Measurements from ENCODE around the gene NUDT22.
A peak's percentile ranks its signal among the peaks of the same experiment; 100 is the strongest.

The NUDT22 gene

DNA sequence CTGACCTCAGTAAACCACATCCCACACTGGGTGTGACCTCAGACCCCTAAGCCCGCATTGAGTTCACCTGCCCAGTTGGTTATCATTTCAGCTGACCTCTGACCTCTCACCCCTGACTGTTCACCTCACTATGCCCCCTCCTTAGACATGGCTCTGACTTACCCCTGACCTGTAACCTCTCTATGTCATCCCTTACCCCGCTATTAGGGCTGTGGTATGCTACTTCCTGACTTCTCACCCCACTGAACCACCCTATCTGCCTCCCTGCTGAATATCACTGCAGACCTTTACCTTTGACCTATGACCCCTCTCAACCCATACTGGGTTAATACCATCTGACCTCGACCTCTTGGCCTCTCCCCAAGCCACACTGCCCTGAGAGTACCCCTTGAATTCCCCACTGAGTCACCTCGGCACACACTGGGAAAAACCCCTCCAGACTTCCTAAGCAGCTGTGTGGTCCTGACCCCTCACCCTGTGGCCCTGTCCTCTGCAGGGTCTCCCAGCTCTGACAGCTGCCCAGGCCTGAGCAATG lies 33.5 kb downstream of the NUDT22 start:
- ATAC-seq = peak; percentile 61 to 69

GRCh38 chr11:64260147-64260708 lies 34.2 kb downstream of the NUDT22 start:
- no peak for ATAC-seq

DNA sequence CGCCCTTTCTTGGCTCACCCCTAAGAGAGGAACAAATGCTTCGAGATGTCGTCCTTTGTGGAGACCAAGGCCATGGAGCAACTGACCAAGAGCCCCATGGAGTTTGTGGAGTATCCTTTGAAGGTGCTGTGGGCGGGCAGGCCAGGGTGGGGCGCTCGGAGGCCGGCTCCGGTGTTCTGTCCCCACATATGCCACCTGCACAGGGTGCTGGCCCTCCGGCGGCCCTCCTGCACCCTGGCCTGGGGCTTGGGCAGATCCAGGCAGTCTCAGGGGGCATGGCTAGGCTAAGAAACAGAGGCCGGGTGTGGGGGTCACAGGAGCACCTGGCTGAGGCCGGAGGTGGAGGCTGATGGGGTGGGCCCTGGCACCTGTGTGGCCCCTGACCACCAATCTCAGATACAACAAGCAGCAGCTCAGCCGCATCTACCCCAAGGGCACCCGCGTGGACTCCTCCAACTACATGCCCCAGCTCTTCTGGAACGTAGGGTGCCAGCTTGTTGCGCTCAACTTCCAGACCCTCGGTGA lies 35.5 kb downstream of the NUDT22 start:
- ATAC-seq = no peak

DNA sequence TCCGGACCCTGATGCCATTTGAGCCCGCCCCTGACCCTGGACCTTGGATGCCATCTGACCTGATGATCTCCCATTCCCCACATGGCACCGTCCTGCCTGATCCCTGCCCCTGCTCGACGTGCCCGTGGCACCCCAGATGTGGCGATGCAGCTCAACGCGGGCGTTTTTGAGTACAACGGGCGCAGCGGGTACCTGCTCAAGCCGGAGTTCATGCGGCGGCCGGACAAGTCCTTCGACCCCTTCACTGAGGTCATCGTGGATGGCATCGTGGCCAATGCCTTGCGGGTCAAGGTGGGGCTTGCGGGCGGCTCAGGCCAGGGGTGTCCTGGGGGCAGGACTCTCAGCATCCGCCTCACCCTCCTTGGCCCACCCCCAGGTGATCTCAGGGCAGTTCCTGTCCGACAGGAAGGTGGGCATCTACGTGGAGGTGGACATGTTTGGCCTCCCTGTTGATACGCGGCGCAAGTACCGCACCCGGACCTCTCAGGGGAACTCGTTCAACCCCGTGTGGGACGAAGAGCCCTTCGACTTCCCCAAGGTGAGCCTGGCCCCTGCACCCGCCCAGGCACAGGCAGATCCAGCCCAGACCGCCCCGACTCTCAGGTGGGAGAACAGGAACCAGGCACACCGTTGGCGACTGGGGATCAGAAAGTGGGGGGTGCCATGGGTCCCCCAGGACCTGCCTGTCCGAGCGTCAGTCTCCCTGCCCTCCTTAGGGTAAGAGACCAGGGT lies 36.4 kb downstream of the NUDT22 start:
- no peak for ATAC-seq

GRCh38 chr11:64263021-64263946 lies 37.2 kb downstream of the NUDT22 start:
- ATAC-seq = no peak

DNA sequence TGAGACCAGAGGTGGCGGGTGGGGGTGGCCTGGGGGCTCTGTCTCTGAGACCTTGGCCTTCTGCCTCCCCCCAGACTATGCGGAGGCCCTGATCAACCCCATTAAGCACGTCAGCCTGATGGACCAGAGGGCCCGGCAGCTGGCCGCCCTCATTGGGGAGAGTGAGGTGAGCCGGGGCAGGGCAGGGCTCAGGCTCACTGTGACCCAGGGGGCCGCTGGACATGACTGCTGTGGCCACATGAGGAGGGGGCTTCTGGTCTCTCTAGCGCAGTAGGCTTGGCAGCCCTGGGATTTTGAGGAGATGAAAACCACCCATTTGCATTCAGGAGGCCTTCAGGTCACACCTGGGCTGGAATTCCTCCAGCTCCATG lies 37.9 kb downstream of the NUDT22 start:
- no peak for ATAC-seq

DNA sequence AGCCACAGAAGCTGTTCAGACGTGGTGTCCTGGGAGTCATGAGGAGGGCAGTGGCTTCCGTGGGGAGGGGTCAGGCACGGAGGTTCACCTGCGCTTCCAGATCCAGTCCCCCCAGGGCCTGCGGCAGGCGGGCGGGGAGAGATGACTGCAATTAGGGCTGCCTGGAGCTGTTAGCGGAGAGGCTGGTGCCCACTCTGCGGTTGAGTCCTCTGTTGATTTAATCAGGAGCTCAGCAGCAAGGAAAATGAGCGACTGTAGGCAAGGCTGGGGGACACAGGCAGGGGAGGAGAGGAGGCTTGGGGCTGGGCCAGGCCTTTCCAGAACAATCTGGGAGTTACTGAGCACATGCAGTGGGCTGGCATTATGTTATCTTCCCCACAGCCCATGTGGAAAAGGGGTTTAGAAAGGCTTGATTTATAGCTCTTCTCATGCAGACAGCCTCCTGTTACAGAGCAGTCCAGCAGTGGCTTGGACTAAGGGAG lies 38.3 kb downstream of the NUDT22 start:
- ATAC-seq = no peak

- ATAC-seq = no peak
These were observed 39.4 kb downstream of the NUDT22 start for GRCh38 chr11:64265176-64266160.

DNA sequence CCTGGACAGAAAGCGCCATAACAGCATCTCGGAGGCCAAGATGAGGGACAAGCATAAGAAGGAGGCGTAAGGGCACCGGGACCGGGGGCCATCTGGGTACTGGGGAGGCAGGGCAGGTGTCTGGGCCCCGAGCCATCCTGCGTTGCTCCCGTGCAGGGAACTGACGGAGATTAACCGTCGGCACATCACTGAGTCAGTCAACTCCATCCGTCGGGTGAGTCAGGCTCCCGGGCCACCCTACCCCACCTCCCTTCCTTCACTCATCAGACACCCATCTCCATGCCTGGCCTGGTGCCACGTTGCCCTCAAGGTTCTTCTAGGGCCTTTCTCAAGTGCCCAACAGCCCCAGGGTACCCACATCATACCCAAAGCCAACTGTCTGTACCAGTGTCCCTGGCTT lies 40.3 kb downstream of the NUDT22 start:
- ATAC-seq = no peak

DNA sequence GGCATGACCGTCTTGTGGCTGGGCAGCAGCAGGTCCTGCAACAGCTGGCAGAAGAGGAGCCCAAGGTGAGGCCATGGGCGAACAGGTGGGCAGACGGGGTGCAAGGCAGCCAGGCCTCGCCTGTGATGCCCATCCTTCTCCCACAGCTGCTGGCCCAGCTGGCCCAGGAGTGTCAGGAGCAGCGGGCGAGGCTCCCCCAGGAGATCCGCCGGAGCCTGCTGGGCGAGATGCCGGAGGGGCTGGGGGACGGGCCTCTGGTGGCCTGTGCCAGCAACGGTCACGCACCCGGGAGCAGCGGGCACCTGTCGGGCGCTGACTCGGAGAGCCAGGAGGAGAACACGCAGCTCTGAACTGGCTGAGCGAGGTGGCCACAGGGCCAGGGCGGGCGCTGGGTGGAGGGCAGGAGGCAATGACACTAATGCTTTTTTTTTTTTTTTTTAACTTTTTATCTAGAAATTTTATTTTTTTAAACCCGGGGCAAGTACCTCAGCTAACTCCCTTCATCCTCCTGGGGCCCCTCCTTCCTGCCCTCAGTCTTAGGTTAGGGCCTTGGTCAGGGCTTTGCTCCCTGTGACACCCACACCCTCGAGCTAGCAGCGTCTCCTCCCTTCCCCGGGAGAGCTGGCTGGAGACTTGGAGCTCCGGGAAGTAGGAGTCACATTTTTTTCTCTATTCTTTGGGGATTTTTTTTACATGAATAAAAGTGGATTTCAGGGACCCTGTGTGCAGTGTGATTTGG lies 41.3 kb downstream of the NUDT22 start:
- no peak for ATAC-seq

- ATAC-seq = no peak
These were observed 42.2 kb downstream of the NUDT22 start for GRCh38 chr11:64268025-64268892.

- ATAC-seq = peak; percentile 1 to 13
These were observed 42.9 kb downstream of the NUDT22 start for GRCh38 chr11:64268893-64269539.

- ATAC-seq = peak; percentile 81 to 83
These were observed 43.6 kb downstream of the NUDT22 start for GRCh38 chr11:64269540-64270220.

- no peak for ATAC-seq
These were observed 49.1 kb downstream of the NUDT22 start for GRCh38 chr11:64275031-64275800.

DNA sequence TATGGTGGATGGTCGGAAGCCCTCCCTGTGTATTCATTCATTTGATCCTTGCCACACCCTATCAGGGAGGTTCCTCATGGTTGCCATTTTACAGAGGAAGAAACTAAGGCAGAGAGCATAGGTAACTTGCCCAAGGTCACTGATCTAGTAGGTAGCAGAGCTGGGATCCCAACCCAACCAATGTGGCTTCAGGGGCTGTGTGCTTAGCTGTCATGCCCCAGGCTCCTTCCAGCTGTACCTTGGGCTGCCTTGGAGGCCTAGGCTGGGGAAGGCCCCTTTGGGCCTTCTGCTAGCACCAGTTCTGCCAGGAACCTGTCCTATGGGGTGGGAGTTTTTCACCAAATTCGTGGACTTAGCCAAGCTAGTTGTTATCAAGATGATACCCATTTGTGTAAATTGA lies 49.8 kb downstream of the NUDT22 start:
- no peak for ATAC-seq

- ATAC-seq = no peak
These were observed 50.8 kb downstream of the NUDT22 start for GRCh38 chr11:64276653-64277431.

DNA sequence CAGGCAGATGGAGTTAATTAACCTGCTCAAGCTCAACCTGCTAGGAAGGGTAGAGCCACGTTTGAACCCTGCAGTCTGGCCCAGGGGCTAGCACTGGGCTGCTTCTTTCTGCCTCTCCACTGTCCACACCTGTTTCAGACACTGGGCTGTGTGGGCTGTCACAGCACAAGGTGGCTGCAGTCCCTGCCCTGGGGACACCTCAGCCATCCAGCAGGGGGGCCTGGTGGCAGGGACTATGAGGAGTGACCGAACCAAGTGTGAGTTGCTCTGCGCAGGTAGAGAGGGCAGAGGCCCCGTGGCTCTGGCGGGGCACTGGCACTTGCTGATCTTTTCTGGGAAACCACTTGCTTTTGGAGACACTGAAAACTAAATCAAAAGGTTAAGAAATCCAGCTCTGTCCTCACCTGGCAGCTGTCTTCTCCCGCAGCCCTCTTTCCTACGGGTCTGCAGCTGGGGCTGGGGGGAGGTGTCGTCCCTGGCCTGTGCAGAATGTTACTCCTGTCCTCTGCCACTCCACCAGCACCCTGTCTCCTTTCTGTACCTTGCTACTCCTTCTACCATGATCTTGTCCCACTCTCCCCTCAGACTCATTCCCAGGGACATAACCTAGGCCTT lies 52.6 kb downstream of the NUDT22 start:
- ATAC-seq = no peak
